AG10803 (cell line): Measurements from ENCODE around the gene SPEM1.

Source experiments
- DNase-seq: peaks from one replicate; pipeline ENCODE4 v3.0.0; 2010; ENCODE audit warnings: low read depth
- H3K4me3 ChIP-seq: 2 replicates; pipeline ENCODE4 v1.5.1; 2011; ENCODE audit warnings: mild to moderate bottlenecking, low read length, control low read depth
- CTCF ChIP-seq: conservative IDR thresholded peaks from 2 replicates; pipeline ENCODE4 v1.5.1; 2011; ENCODE audit warnings: mild to moderate bottlenecking, low read length, control low read depth, inconsistent platforms

Gene SPEM1

DNA sequence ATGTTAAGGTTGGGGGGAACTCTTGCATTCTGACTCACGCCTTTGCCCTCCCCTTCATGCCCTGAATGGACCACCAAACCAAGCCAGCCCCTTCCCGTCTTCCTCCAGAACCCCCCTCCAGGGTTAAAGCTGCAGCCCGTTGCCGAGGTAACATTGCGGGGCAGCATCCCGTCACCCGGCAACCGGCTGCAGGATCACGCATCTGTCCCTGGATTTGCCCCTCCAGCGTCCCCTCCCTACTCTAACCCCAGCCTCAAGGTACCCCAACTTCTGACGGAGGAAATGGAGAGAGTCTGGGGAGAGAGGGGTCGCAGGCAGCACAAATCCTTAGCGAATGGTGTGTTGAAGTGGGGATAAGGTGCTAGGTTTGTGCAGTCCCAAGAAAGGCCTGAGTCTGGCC, 13.0 kb upstream of the SPEM1 start:
- no peak for DNase-seq
- peak overlapping the region; percentile 12; the same call in 1 of the 2 replicates for H3K4me3 ChIP-seq
- TF ChIP-seq CTCF = no peak

GRCh38 chr17:7407485-7408251, 12.5 kb upstream of the SPEM1 start, which contains the start of gene NLGN2:
Gene NLGN2, plus strand, starts transcription at chr17:7407845. Its CDS starts 411 bp downstream, at chr17:7408256.
- no peak for TF ChIP-seq CTCF
- H3K4me3 ChIP-seq = peak within 1 kb of the TSS; percentile 12; the same call in 1 of the 2 replicates
- no peak for DNase-seq

DNA sequence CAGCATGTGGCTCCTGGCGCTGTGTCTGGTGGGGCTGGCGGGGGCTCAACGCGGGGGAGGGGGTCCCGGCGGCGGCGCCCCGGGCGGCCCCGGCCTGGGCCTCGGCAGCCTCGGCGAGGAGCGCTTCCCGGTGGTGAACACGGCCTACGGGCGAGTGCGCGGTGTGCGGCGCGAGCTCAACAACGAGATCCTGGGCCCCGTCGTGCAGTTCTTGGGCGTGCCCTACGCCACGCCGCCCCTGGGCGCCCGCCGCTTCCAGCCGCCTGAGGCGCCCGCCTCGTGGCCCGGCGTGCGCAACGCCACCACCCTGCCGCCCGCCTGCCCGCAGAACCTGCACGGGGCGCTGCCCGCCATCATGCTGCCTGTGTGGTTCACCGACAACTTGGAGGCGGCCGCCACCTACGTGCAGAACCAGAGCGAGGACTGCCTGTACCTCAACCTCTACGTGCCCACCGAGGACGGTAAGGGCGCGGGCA, 11.8 kb upstream of the SPEM1 start:
- H3K4me3 ChIP-seq = no peak overlapping the region
- no peak for TF ChIP-seq CTCF
- DNase-seq = no peak

GRCh38 chr17:7408863-7409262, 11.3 kb upstream of the SPEM1 start:
- TF ChIP-seq CTCF = no peak
- no peak for DNase-seq
- no peak overlapping the region for H3K4me3 ChIP-seq

- no peak for TF ChIP-seq CTCF
Observed at GRCh38 chr17:7409716-7410115, 10.4 kb upstream of the SPEM1 start.

GRCh38 chr17:7410634-7411426, 9.3 kb upstream of the SPEM1 start:
- DNase-seq = no peak
- H3K4me3 ChIP-seq = no peak overlapping the region
- no peak for TF ChIP-seq CTCF

More at GRCh38 chr17:7409716-7410115, 10.4 kb upstream of the SPEM1 start:
- no peak overlapping the region for H3K4me3 ChIP-seq
- DNase-seq = no peak
